B cell (primary cell): ENCODE measurements around the gene PDE10A. TPM values are rescaled to one million over a fixed set of nuclear protein-coding genes. Genes with fewer than 3 reads are reported as not detected.

Source experiments
- ATAC-seq: fragments of 200-7000 bp; cut with Tn5 transposase; one replicate; pipeline ENCODE4 v1.10.0; 2021; ENCODE audit warnings: low read depth, mild to moderate bottlenecking, moderate number of reproducible peaks, moderate library complexity
- CTCF ChIA-PET: fragments of 350-600 bp; sonication (Branson Sonifier 250); formaldehyde crosslinking; loops from one replicate; lab custom pipeline; 2021; ENCODE audit warnings: antibody characterized with exemption, inconsistent platforms; lab: Charles Lee
- POLR2A ChIA-PET: fragments of 350-600 bp; sonication (Branson Sonifier 250); formaldehyde crosslinking; loops from one replicate; lab custom pipeline; 2021; ENCODE audit warnings: antibody characterized with exemption; lab: Charles Lee
- DNase-seq: peaks from one replicate; pipeline ENCODE4 v3.0.0; 2013
- H2AFZ ChIP-seq: 2 replicates; pipeline ENCODE4 v1.6.1; 2012; ENCODE audit warnings: mild to moderate bottlenecking, low read depth, low read length; ENCODE audit not compliant: insufficient read depth, poor library complexity, severe bottlenecking
- H3K27ac ChIP-seq, 2 donors: 1 replicate in 1 of 2; 2 replicates in 1 of 2; pipeline ENCODE4 v1.5.1; 2012 to 2013; ENCODE audit warnings: low read length in 2 of 2, mild to moderate bottlenecking in 2 of 2, moderate library complexity in 1 of 2
- H3K27me3 ChIP-seq, 4 experiments: fragments of 200-600 bp in 1 of 4; sonication (generic) in 1 of 4; replicated peaks in 1 of 4; 1 replicate in 2 of 4; 2 replicates in 2 of 4; pipeline versions ENCODE4 v1.6.1 to v1.7.0; 2013 to 2016; ENCODE audit warnings: low read length in 3 of 4, mild to moderate bottlenecking in 2 of 4, mixed read lengths in 1 of 4, moderate library complexity in 1 of 4; ENCODE audit not compliant: insufficient read depth in 4 of 4, control insufficient read depth in 3 of 4; ENCODE audit errors: control extremely low read depth in 1 of 4
- H3K36me3 ChIP-seq, 2 experiments: replicated peaks in 1 of 2; 1 replicate in 1 of 2; 2 replicates in 1 of 2; pipeline versions ENCODE4 v1.6.1 to v1.7.1; 2013; ENCODE audit warnings: low read length in 1 of 2; ENCODE audit not compliant: insufficient read depth in 2 of 2, control insufficient read depth in 1 of 2; ENCODE audit errors: control extremely low read depth in 1 of 2, extremely low read depth in 1 of 2
- H3K4me1 ChIP-seq, 2 donors: fragments of 200-600 bp in 1 of 2; sonication (generic) in 1 of 2; 1 replicate in 1 of 2; 2 replicates in 1 of 2; pipeline versions ENCODE4 v1.5.1 to v1.6.1; 2013 to 2017; ENCODE audit warnings: low read length in 2 of 2; ENCODE audit not compliant: control insufficient read depth in 2 of 2, insufficient read depth in 2 of 2
- H3K4me2 ChIP-seq: replicated peaks from 2 replicates; pipeline ENCODE3; 2012; ENCODE audit warnings: mild to moderate bottlenecking, low read depth, low read length; ENCODE audit not compliant: poor library complexity, severe bottlenecking
- H3K4me3 ChIP-seq, 5 experiments: fragments of 200-600 bp in 1 of 5; sonication (generic) in 1 of 5; 1 replicate in 3 of 5; 2 replicates in 2 of 5; pipeline versions ENCODE4 v1.5.1 to v1.7.0; 2011 to 2016; ENCODE audit warnings: low read length in 4 of 5, mild to moderate bottlenecking in 4 of 5, low read depth in 2 of 5, control low read depth in 1 of 5, moderate library complexity in 1 of 5; ENCODE audit not compliant: insufficient read depth in 1 of 5; ENCODE audit errors: control extremely low read depth in 1 of 5, extremely low read depth in 1 of 5
- H3K79me2 ChIP-seq: fragments of 200-600 bp; sonication (generic); one replicate; pipeline ENCODE4 v1.6.0; 2016; ENCODE audit warnings: low read length; ENCODE audit not compliant: control insufficient read depth, insufficient read depth
- H3K9ac ChIP-seq: fragments of 200-600 bp; sonication (generic); 2 replicates; pipeline ENCODE4 v1.6.1; 2017; ENCODE audit warnings: mild to moderate bottlenecking, low read length, moderate library complexity
- H3K9me3 ChIP-seq, 3 donors: one replicate each; pipeline versions ENCODE4 v1.6.1 to v1.7.1; 2013; ENCODE audit warnings: low read length in 2 of 3; ENCODE audit not compliant: control insufficient read depth in 2 of 3, insufficient read depth in 1 of 3; ENCODE audit errors: control extremely low read depth in 1 of 3
- H4K20me1 ChIP-seq: 2 replicates; pipeline ENCODE4 v1.6.0; 2012; ENCODE audit warnings: mild to moderate bottlenecking, low read length; ENCODE audit not compliant: insufficient read depth, control insufficient read depth, poor library complexity, severe bottlenecking
- H3K27ac Mint-ChIP-seq: one replicate; pipeline ENCODE4 v1.8.0; 2021; ENCODE audit warnings: mixed read lengths
- H3K27me3 Mint-ChIP-seq: one replicate; pipeline ENCODE4 v1.8.0; 2021; ENCODE audit warnings: mixed read lengths
- H3K4me1 Mint-ChIP-seq: one replicate; pipeline ENCODE4 v1.8.0; 2021; ENCODE audit warnings: mixed read lengths
- H3K4me3 Mint-ChIP-seq: one replicate; pipeline ENCODE4 v1.8.0; 2021; ENCODE audit warnings: mixed read lengths
- H3K9me3 Mint-ChIP-seq: one replicate; pipeline ENCODE4 v1.8.0; 2022; ENCODE audit warnings: mixed read lengths; ENCODE audit not compliant: insufficient read depth
- CTCF ChIP-seq: fragments of 200-600 bp; IDR thresholded peaks from one replicate; pipeline ENCODE4 v1.8.0; 2022; ENCODE audit warnings: antibody characterized with exemption, mild to moderate bottlenecking
- EZH2 ChIP-seq: IDR thresholded peaks from 2 replicates; pipeline ENCODE4 v1.6.1; 2012; ENCODE audit warnings: borderline replicate concordance, low read depth, mild to moderate bottlenecking, moderate library complexity, low read length; ENCODE audit not compliant: insufficient read depth, poor library complexity, severe bottlenecking
- WGBS: methylation state at CpG from one replicate; pipeline ENCODE4 v1.1.5; 2013; ENCODE audit warnings: missing lambda C conversion rate; ENCODE audit not compliant: insufficient coverage; 5-methylcytosine and 5-hydroxymethylcytosine counted together
- intact Hi-C: fragments of 100-400 bp; cut with micrococcal nuclease; formaldehyde crosslinking; loops from one replicate; pipeline ENCODE4 v1.10.0; 2022
- polyA plus RNA-seq: library from polyadenylated mRNA; depleted of rRNA; stranded (reverse); fragments of >200 nt; gene quantifications from 2 replicates; pipeline ENCODE4 v1.2.3, GENCODE V29; 2012
- total RNA-seq, 2 donors: library from RNA; stranded (reverse); fragments of 120-200 nt in 1 of 2; gene quantifications; 1 replicate in 1 of 2; 2 replicates in 1 of 2; pipeline versions ENCODE4 v1.2.3 to v1.2.4, GENCODE V29; 2013 to 2022

PDE10A gene
- total and polyA plus RNA-seq, 2 donors (not counting 1 experiment from before 2014, with no cell fraction given), result not detected

- Histone ChIP-seq H3K4me2 (no peak overlapping the region), H3K27ac (no peak overlapping the region), H3K27me3 (no peaks in the 10 kb centered on the region), H3K4me3 (no peak overlapping the region), H4K20me1 (no peaks in the 10 kb centered on the region), H3K79me2 (no peaks in the 10 kb centered on the region), H3K4me1 (no peaks in the 10 kb centered on the region), H3K36me3 (no peaks in the 10 kb centered on the region), H2AFZ (no peak overlapping the region), H3K9ac (no peak overlapping the region), H3K9me3 (peaks cover 0 to 2% (median 0%) of the 10 kb centered on the region in 3 donors)
- TF ChIP-seq CTCF (no peak), EZH2 (no peak)
- Mint-ChIP-seq H3K27ac (no peak overlapping the region), H3K4me1 (no peaks in the 10 kb centered on the region), H3K9me3 (no peaks in the 10 kb centered on the region), H3K27me3 (no peaks in the 10 kb centered on the region), H3K4me3 (no peak overlapping the region)
- ChIA-PET POLR2A (no interaction called here), CTCF (no interaction called here)
- DNase-seq (no peak), ATAC-seq (no peak)
- WGBS, result 89% methylated on average over 2 of the region's 3 CpGs
- intact Hi-C loops, result no loop called here
Observed at GRCh38 chr6:165455488-165455887, 207.6 kb downstream of the PDE10A start.

- Histone ChIP-seq H3K4me1 (no peaks in the 10 kb centered on the region), H3K36me3 (no peaks in the 10 kb centered on the region), H3K4me3 (no peak overlapping the region), H3K27me3 (no peaks in the 10 kb centered on the region), H3K27ac (no peak overlapping the region), H4K20me1 (no peaks in the 10 kb centered on the region), H3K9me3 (no peaks in the 10 kb centered on the region), H3K79me2 (no peaks in the 10 kb centered on the region), H3K9ac (no peak overlapping the region), H2AFZ (no peak overlapping the region), H3K4me2 (no peak overlapping the region)
- POLR2A ChIA-PET, result no interaction called here
- 79% methylated on average over 2 of the region's 2 CpGs for WGBS
- ATAC-seq (no peak), DNase-seq (no peak)
- intact Hi-C loops, result no loop called here
- CTCF ChIA-PET, result no interaction called here
- no peaks in the 10 kb centered on the region for H3K4me1 Mint-ChIP-seq
- TF ChIP-seq EZH2, result no peak
- TF ChIP-seq CTCF, result no peak
- no peak overlapping the region for H3K27ac Mint-ChIP-seq
- no peak overlapping the region for H3K4me3 Mint-ChIP-seq
- H3K27me3 Mint-ChIP-seq, result no peaks in the 10 kb centered on the region
- H3K9me3 Mint-ChIP-seq, result no peaks in the 10 kb centered on the region
Observed at GRCh38 chr6:165453395-165453794, 209.6 kb downstream of the PDE10A start.
